T follicular helper cell (primary cell): ENCODE results near the gene AMN.
"Not testable (repeated sequence)": the region's sequence is repeated elsewhere in the genome, so short reads cannot be mapped to it uniquely, and the experiment has no call there.

Source experiments
- DNase-seq: peaks from one replicate; pipeline ENCODE4 v3.0.0-alpha.2; 2020; ENCODE audit warnings: low read depth
- total RNA-seq, 2 experiments: gene quantifications; one replicate each; lab custom pipeline; 2026; lab: John Stamatoyannopoulos, UW

Gene AMN
- 2.3 to 7.1 reads per million in 2 experiments for total RNA-seq

- no peak for DNase-seq
Observed at GRCh38 chr14:102922490-102923200, at the start of gene AMN. Gene AMN (plus strand): TSS chr14:102922663. CDS start chr14:102922689, 26 bp downstream.

GRCh38 chr14:102873131-102873530 lies 49.3 kb upstream of the AMN start:
- DNase-seq: no peak

- no peak for DNase-seq
Observed at GRCh38 chr14:102873546-102874061, 48.9 kb upstream of the AMN start.

DNA sequence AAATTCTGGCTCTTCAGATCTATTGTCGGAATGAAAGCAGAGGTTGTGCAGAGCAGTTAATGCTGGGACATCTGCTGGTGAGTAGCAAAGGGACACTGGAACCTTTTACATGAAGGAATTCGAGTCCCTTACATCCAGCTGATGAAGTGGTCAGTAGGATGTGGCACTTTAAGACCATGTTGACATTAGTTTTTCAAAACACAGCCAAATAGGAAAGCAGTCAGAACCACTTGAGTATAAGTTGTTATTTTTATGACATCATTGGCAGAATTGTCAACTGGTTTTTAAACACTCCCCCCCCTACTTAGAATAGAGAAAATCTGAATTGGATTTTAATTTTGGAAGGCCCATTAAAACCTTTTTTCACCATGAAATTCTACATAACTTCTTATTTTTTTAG lies 46.8 kb upstream of the AMN start:
- no peak for DNase-seq

GRCh38 chr14:102877511-102877910 lies 45.0 kb upstream of the AMN start:
- DNase-seq: not testable (repeated sequence)

- no peak for DNase-seq
Observed at GRCh38 chr14:102878174-102878969, 44.1 kb upstream of the AMN start.

DNA sequence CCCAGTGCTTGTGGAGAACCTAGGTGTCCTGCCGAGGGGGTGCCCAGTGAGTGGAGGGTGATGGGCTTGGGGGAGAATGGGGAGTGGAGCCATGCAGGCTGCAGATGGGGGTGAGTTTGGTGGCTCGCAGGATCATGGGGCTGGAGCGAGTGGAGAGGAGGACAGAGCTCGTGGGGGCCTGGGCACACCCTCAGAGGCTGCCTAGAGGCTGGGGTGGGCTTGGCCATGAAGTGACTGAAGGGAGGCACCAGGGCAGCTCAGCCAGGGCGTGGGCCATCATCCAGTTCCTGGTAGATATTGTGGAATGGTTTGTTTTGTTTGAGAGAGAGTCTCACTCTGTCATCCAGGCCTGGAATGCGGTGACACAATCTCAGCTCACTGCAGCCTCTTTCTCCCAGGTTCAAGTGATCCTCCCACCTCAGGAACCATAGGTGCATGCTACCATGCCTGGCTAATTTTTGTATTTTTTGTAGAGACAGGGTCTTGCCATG lies 43.4 kb upstream of the AMN start:
- no peak for DNase-seq

DNA sequence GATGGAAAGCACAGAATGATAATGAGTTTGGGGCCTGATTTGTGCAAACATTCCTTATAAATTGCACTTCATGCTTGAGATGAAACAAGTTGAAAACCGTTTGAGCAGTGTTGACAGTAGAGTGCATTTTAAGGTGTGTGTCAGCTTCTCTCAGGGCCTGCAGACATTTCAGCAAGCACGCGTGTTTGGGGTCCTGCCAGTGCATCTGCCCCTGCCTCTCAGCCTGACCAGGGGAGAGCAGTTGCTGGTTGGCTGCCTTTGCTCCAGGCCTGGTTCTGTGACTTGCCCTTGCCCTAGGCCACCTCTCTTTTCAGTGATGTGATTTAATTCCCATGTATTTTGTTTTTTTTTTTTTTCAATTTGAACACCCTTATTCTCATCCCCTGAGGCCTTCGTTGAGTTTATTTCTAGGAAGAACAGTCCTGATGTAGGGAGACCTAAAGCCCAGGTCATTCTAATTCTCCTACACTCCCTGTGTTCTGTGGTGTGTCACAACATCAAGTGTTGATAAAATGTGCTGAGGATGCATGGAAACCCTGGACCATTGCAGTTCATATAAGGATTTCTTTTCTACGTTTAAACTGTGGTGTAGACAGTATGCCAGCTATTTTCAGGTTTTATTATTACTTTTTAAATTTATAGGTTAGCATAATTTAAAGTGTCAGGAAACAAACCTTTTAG lies 40.1 kb upstream of the AMN start:
- no peak for DNase-seq

GRCh38 chr14:102883089-102883541 lies 39.3 kb upstream of the AMN start:
- DNase-seq: no peak

DNA sequence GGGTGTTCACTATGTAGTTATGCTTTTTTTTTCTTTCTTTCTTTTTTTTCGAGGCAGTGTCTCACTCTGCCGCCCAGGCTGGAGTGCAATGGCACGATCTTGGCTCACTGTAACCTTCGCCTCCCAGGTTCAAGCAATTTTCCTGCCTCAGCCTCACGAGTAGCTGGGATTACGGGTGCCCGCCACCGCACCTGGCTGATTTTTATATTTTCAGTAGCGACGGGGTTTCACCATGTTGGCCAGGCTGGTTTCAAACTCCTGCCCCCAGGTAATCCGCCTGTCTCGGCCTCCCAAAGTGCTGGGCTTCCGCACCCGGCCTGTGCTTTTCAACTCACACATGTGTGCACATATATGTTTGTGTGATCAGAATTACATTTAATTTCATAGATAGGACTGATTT lies 38.9 kb upstream of the AMN start:
- DNase-seq: no peak

GRCh38 chr14:102885737-102886447 lies 36.6 kb upstream of the AMN start:
- no peak for DNase-seq

- no peak for DNase-seq
Observed at GRCh38 chr14:102888748-102889147, 33.7 kb upstream of the AMN start.

- no peak for DNase-seq
Observed at GRCh38 chr14:102889615-102890014, 32.8 kb upstream of the AMN start.

DNA sequence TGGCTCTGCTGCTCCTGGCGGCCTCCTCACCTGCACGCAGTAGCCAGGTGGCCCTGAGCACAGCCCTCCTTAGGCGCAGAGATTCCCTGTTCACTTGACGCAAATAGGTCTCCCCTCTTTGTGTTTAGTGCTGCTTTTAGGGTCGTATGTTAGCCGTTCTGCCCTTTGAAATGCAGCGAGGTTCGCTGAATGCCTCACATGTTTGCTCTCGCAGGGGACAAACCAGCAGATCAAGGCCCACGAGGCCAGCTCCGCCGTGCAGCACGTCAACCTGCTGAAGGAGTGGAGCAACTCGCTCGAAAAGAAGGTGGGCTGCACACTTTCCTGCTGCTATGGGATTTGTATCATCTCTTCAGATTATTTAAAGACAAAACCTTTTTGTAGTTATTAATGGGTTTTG lies 31.4 kb upstream of the AMN start:
- no peak for DNase-seq

DNA sequence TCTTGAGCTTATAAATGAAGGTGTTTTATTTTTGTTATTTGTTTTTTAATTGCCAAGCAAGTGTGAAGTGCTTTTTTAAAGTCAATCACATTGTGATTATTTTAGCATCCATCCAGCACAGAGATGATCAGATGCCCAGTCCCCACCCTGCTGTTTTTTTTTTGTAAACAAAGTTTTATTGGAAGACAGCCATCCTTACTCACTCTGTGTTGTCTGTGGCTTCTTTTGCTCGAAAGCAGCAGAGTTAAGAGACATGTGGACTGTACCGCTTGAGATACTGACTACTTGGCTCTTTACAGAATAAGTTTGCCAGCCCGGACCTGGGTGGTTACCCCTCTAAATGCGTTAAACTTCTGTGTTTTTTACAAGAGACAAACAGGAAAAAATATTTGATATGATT lies 30.9 kb upstream of the AMN start:
- DNase-seq: no peak

- DNase-seq: no peak
Observed at GRCh38 chr14:102892651-102893050, 29.8 kb upstream of the AMN start.

GRCh38 chr14:102893452-102893851 lies 29.0 kb upstream of the AMN start:
- no peak for DNase-seq

DNA sequence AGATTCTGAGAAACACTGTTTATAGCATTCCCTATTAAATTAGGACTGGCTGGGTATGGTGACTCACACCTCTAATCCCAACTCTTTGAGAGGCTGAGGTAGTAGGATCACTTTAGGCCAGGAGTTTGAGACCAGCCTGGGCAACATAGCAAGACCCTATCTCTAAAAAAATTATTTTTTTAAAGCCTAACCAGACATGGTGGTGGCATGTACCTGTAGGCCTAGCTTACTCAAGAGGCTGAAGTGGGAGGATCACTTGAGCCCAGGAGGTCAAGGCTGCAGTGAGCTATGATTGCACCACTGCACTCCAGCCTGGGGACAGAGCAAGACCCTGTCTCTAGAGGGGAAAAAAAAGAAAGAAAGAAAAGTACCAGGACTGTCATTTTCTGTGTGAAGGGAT lies 25.7 kb upstream of the AMN start:
- not testable (repeated sequence) for DNase-seq

DNA sequence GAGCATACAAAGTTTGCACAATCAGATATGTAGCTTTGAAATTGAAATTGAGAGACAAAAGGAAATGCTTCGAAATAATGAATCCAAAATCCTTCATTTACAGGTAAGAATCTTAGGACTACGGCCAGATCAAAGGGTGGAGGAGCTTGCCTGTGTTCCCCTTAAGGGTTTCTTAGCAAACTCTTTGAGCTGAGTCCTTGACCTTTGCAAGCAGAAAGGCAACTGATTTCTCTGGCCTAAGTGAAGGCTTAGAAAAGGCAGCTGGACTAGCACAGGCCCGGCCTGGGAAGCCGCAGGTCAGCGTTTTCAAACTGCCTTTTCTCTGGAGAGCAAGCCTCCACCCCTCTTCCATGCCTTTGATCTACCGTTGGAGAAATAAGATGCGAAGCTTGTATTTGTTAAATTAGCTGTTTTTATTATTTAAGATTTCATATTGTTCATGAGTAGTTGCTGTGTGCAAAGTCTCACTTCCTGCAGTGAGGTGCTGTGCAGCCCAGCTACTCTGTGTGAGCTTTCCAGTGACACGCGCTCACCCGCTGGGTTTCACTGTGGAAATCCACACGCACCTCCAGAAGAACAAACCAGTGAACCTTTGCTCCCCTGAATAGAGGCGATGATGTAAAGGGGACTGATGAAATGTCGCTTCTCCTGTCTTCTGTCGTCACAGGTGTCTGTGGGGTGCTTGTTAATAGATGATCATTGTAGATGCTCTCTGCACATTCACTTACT lies 25.0 kb upstream of the AMN start:
- DNase-seq: no peak

GRCh38 chr14:102898298-102898697 lies 24.2 kb upstream of the AMN start:
- DNase-seq: no peak
